Amniotic stem cell (primary cell): Measurements from ENCODE around the gene RAD51B.

Source experiments
- DNase-seq: peaks from one replicate; lab custom pipeline; 2025; lab: John Stamatoyannopoulos, UW

Gene RAD51B

DNA sequence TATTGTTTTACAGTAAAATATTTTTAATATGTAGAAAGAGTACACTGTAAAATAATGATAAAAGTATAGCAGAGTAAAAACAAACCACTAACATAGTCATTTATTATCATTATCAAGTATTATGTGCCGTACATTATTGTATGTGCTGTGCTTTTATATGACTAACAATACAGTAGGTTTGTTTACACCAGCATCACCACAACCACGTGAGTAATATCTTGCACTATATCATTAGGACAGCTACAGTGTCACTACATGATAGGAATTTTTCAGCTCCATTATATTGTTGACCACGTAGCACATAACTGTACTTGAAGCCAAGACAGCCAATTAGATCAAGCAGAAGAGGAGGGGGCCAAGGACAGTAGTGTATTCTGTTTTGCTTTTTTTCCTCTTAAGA is 415.4 kb downstream of the RAD51B start:
- DNase-seq = no peak

DNA sequence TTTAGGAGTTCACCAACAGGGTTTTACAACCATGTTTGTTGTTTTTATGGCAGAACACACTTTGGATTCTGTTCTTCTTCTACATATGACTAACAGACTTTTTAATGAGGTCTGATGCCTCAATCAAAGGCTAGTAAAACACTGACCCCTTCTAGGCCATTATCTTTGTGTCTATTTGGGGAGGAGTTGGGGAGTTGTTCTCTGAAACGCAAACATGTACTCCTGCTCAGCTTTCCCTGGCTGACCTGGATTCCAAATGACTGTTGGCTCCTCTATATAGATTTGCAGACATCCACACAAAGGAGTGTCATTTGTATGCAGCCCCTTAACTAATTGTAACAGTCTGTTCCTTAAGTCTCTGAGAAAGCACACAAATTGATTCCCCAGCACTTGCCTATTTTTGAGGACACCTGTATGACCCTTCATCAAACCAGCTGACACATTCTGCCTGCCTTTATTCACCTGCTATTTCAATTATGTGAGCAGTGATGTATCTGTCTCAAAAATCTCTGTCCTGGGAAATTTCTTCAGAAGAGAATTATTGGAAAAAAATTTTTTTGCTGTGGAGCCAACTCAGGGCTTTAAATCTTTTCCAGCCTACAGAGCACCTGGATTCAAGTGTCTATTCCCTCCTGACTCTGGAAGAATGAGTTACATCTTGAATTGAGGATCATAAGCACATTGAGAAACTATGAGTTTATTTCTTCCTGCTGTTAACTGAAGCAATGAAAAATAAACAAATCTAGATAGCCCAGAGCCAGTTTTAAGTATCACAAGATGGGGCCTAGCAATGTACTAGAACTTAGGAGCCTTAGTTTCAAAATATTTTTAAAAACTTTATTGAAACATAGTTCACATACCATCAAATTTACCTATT is 417.2 kb downstream of the RAD51B start:
- no peak for DNase-seq

DNA sequence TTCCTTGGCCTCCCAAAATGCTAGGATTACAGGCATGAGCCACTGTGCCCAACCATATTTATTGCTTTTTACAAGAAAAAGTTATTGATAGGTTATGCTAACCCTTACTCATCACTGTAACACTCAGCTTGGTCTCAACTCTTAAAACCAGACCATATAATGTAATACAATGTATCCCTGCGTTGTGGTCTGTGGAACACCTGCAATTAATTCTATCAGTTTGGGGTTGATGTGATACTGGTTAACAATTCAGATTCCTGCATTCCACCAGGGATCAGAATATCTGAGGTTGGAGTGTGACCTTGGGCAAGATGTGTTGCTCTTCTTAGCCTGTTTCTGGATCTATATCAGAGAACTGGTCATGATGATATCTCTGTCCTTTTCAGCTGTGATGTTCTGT is 419.0 kb downstream of the RAD51B start:
- no peak for DNase-seq

DNA sequence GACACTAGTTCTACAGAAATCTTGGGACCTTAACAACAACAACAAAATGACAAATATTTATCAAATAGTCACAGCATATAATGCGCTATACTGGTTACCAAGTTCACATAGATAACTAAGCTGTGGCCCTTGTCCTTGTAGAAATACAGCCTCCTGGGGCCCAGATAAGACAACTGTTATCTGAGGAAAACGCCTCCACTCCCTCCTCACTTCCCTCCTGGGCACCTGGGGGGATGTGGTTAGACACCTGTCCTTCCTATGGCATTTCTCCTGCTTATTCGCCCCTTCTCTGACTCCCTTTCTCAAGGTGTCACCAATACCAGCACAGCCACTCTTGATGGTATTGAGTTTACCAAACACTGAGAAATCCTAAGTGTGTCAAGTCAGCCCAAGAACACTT is 419.4 kb downstream of the RAD51B start:
- DNase-seq = no peak

DNA sequence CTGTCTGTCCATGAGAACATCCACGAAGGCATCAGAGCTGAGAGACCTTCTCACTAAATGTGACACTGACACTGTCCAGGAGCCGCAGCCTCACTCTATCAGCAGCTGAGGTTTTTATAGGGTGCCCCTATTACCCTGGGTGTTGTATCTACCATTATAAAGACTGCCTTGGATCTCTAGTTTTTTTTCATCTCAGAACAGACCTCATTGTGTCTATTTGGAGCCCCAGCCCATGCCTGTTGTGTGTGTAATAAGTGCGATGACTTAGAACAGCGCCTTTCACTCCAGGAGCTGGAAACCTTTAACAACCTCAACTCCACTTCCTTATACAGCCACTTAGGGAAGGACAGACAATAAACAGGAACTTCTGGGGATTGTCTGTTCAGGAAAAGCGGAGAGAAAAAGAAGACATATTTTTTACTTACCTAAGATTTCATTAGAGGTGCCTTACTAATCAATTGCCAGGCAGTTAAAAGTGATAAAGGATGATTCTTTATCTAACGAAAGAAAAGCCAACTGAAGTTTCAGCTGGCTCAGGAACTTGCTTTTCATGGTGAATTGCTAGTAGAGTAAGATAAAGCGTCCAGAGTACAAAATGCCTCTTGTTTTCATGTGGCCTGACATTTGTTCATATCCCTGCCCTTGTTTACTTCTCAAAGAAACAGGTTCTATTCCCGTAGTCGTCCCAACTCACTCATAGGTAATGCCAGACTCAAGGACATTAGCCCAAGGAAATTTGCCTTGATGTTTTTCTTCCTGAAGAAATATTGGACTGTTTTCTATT is 420.6 kb downstream of the RAD51B start:
- DNase-seq = no peak

DNA sequence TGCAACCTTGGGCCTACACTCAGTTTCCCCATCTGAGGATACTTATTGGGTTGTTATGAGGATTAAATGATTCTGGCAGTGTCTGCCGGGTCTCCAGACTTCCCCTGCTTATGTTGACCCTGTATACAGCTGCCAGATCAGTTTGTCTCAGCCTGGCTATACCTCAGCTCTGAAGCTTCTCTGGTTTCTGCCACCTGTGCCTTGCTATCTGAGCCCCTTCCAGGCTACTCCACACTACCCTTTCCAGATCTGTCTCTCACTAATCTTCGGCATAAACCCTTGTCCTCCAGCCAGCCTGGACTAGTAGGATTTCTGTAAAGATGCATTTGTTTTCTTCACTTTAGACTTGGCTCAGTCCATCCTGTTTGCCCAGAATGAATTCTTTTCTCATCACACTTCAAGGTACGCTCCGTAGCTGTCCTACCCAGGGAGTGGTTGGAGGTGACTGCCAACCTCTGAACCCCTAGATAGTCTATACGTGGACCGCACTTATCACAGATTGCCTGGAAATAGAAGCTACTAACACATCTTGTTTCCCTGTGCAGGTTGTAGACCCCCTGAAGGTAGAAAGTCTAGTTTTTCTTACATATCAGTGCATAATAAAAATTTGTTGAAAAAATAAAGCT is 422.4 kb downstream of the RAD51B start:
- DNase-seq = no peak

DNA sequence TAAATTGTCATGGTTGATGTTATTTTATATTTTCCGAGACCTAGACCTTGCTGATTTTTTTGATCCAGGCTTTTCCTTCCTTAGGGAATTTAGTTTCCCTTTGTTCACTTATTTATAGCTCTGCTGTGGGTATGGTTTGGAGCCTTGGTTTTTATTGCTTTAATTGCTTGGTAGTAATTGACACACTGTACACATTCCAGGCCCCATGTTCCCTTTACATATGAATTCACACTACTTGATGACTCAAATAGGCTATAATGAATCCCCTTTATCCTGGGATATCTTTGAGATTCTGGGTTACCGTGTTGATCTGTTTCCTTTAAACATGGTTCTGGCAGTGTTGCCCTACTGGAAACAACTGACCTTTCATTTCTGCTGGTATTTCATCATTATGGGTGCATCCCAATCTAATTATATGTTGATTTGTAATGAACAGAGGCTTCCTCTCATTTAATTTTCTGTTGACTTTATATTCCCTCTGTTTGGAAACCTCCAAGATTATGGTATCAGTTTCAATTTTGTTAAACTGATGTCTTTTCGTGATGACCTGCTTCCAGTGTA is 424.0 kb downstream of the RAD51B start:
- DNase-seq = no peak

DNA sequence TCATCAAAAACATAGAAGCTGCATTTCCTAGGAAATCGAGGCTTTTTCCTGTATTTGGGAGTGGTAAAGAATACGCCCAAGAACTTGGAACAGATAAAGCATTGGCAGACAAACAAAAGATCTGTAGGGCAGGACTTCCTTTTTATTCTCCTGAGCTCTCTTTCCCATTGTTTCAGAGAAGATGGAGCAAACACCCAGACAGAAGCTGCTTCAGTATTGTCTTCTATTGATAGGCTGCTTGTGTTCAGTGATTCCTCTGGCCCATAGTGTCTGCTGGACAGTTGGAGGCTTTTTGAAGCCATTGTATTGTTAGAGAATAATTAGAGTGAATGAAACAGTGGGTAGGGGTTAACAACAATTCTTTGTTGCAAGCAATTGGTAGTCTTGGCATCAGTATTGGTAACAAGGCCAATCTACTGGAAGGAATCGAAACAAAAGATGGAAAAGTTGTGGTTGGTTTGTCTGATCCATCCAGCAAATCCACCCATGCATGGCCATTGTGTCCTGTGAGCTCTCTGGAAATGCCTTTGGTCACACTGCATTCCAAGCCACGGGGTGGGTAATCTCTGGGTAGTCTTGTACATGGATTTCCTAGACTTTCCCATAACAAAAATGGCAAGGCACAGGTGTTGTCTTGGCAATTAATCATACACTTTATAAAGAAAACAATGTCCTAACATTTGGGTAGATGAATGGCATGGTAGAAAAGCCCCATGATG is 424.8 kb downstream of the RAD51B start:
- no peak for DNase-seq

DNA sequence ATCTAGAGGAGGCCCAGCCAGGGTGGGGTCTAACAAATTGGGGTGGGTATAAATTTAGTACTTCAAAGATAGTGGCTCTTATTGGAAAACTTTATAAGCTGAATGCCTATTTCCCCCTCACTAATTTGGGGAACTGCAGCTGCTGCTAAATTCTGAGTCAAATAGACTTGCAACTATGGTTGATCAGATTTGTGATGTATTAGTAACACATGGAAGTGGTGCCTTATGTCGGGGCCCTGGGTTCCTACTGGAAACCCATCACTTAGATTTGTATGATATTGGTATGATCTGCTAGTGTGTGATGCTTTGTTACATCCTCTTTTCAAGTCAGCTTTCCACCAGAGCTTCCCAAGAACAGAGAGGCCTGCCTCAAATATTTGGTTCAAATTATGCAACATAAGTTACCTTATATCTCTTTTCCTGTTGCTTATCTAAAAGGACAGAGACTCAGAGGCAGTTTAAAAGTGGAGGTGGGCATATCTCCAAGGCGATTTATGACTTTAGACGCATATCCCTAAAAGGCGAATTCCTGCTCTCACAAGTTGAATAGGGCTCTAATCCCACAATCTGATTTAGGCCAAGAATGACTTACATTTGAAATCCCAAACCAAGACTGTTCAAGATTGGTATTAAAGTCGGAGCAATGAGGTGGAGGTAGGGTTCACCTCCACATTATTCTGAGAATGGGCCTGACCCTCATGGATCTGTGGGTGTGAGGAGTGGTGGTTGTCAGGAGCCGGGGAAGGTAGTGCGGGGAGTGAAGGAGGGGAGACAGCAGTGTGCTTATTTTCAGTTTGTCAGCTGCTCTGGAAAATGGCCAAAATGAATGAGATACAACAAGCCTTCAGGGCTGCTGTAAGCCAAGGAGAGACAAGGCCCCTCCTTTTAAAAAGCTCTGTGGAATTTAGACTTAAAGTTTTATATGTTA is 425.8 kb downstream of the RAD51B start:
- DNase-seq = no peak

DNA sequence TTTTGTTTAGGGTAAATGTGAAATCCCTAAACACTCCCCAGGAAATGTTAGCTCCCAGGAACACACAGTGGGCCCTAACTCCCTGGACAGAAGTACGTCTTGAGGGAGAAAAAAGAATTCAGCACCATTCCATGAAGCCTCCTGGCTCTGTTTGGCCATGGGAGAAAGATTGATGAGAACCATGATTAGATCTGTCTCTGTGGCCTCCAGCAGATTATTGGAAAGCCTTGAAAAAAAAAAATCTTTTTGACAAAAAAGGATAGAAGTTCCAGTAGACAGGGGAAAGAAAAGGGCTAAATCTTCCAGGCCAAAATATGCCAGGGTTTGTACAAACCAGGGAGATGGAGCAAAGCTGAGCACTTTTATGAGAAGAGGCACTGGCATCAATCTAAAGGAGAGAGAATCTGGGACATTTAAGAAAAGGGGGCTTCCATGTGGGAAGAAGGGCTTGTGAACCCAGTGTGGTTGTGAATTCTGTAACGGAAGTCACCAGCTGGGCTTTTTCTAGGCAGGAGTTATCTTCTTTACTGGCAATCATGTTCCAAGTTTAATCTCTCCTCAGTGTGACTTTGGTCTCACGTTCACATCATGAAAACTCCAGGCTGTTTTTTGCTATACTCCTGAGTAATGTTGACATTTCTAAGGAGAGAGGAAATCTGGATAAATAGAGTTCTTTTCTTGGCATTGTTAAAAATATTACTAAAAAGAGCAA is 426.7 kb downstream of the RAD51B start:
- no peak for DNase-seq

DNA sequence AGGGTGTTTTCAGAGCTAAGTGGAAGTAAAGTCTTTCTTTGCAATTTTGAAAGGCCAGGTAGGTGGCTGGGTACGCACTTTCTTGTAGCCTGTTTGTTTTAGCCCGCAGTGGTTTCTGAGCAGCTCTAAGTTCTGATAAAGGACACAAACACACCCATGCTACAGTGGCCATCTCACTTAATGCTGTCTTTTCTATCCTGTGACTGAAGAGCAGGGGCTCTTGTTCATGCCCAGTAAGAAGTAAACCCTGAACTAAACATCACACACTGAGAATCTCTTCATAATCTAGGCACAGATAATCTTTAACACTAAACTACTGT is 427.2 kb downstream of the RAD51B start:
- DNase-seq = no peak

DNA sequence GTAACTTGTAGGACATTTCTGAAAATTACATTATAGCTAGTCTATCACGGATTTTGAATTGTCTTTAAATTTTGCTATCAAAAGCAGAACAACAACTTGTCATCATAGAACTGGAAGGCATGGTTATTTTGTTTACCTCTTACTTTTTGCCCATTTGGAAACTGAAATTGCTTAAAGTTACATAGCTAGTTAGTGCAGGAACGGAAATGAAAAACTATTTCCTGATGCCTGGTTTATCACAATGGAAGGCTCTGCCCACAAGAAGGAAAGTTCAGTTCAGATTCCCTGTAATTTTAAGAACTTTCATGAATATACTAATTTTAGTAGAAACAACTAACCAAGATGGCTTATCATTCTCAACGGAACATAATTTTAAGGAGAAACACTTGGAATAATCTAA is 427.7 kb downstream of the RAD51B start:
- no peak for DNase-seq

DNA sequence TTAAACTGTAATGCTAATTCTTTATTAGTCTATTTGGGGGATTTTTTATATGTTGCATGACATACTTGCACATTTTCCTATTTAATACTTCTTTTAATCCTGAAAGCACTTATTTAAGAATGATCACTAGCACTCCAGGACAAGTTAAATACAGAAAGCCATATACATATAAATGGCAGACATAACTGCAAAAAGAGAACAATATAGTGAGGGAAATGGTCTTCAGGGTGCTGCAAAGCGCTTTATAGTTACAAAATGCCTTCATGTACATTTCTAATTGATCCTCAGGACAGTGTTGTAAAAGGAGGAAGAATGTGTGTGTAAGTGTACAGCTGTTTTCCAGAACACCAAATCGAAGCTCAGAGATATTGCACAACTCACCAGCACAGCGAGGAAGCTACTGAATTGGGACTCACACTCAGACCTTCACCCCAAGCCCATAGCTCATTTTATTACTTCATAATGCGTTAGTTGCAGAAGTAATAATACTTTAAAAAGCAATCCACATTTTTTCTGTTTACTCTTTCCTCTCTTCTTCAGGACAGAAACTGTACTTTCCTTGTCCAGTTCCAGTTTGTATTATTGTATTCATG is 428.2 kb downstream of the RAD51B start:
- no peak for DNase-seq

DNA sequence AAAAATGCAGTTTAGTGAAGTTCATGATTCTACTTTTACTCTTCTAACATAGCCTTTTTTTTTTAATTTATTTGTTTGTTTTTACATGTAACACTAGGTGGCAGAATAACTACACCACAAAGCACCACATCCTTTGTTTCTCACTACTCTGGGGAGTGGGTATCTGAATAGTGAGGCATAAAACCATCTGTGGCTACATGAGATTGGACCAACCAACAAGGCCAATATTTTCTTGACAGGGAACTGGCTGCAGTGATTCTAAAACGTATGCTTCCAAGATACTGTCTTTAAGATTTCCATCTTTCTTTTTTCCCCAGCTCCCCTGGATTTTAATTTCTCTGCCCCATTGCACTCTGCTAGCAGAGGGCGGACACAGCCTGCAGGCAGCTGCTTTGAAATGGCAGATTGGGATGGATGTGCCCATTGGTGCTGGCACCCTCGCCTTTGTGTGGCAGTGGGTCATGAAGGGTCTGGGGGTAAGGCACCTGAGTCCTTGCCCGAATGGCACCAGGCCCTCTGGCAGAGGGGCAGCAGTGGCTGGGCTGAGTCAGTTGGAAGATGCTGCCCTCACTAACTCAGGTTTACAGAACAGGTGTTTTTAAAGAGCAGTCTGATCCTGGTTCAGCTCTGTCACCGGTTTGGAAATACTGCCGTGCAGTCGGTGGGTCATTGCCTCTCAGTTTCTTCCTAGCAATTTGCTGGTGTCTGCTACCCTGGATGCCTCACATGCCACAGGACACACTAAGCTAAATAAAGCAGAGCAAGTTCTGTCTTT is 429.1 kb downstream of the RAD51B start:
- no peak for DNase-seq

DNA sequence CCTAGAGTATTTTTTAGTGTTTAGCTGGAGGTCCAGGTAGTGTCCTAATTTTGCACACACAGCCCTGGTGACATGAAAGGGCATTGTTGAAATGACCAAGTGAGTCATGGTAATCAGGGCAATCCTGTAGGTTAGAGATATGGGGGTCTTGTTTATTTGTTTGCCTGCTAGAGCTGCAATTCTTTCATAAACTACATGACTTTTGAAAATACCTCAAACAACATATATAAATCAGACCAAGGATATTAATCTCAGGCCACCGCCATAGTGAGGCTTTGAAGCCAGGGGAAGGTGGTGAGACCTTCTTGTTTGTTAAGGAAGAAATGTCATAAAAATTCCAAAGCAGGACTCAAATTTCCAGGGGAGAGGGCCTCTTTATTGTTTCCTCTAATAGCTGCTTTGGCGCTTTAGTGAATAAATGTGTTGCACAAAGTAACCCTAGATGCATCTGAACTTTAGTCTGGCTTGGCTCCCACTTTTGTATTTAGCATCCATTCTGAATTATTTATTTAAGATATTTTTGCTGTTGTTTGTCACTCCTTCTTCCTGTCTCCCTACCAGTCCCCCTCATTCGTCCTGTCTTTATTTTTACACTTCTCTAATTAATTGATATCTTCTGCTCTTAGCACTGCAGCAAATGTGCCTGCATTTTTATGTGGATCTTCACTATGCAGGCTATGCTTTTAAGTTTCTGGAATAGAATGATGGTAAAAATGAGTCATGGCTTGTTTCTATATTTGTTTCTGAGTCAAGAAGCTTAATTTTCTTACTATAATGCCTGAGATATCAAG is 430.3 kb downstream of the RAD51B start:
- peak; percentile 27 for DNase-seq

DNA sequence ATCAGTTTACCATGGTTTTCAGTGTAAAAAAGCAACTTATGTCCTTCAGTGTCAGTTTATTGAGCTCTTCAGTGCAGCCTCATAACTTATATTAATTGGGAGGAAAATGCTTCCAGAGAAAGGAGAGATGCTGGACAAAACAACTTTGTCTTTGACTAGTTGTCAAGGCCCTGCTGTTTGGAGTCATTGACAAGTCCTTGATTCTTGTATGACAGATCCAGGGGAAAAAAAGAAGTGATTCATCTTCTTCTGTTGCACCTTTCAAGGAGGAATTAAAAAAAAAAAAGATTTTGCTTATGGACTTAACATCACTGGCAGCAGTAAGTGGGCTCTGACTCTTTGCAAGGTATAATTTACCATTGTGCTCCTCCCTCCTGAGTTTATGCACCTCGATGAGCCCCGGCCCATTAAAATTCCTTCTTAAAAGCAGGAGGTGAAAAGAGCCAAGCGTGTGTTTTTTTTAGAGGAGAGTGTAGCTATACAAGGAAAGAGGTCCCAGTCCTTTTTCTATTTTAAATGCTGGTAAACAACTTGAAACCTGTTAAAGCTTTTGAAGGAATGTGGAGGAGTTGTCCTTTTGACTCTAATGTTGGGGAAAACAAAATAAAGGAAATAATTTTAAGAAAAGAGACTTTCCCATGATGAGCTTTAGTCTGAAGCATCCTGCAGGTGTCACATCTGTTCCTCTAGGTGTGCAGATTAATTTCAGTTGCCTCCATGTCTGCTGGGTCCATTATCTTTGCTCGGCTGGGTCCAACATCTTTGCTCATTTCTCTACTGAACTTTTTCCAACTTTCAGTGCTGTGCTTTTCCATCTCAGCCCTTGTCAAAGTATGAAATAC is 431.6 kb downstream of the RAD51B start:
- DNase-seq = no peak

DNA sequence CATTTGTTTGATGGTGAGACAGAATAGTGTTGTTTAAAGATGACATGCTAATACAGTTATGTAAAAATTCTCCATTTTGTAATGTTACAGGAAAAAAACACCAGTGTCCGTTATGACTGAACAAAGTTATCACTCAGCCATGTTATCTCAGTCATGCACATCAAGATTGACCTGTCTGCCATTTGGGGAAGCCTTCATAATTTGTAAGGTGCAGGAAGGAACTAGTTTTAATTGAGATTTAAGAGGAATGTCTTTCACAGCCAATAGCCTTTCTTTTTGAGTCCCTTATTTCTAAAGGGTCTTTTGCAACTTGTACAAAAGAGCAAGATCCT is 432.2 kb downstream of the RAD51B start:
- DNase-seq = no peak
